Upper lobe of right lung (tissue), 1 donor: ENCODE measurements around the gene AOAH. TPM values are rescaled to one million over a fixed set of nuclear protein-coding genes. Genes with fewer than 3 reads are reported as not detected.

ENCODE experiments used
- ATAC-seq: fragments of 200-7000 bp; cut with Tn5 transposase; one replicate; pipeline ENCODE4 v1.9.1; 2020; ENCODE audit warnings: mild to moderate bottlenecking, moderate library complexity
- DNase-seq: peaks from one replicate; pipeline ENCODE4 v3.0.0-alpha.2; 2020
- H3K27ac ChIP-seq: fragments of 200-600 bp; one replicate; pipeline ENCODE4 v1.8.0; 2022
- H3K27me3 ChIP-seq: fragments of 200-600 bp; one replicate; pipeline ENCODE4 v1.8.0; 2022; ENCODE audit warnings: mild to moderate bottlenecking
- H3K36me3 ChIP-seq: fragments of 200-600 bp; one replicate; pipeline ENCODE4 v1.8.0; 2022
- H3K4me1 ChIP-seq: fragments of 200-600 bp; one replicate; pipeline ENCODE4 v1.8.0; 2022
- H3K4me3 ChIP-seq: fragments of 200-600 bp; one replicate; pipeline ENCODE4 v1.8.0; 2022; ENCODE audit warnings: mild to moderate bottlenecking
- H3K9me3 ChIP-seq: fragments of 200-600 bp; one replicate; pipeline ENCODE4 v1.8.0; 2022
- intact Hi-C: fragments of 100-400 bp; cut with DNase I; formaldehyde crosslinking; loops from one replicate; pipeline ENCODE4 v1.11.0; 2022
- total RNA-seq: library from RNA; stranded (reverse); fragmentation: NEBNext Ultra II Directional; extraction: Animal tissue kit (Norgen Biotek cat#: 25700); gene quantifications from one replicate; pipeline ENCODE4 v1.2.1, GENCODE V29; 2021
- TF ChIP-seq, protein P1 (sequence below): fragments of 200-600 bp; IDR thresholded peaks from one replicate; pipeline ENCODE4 v1.8.0; 2022; ENCODE audit warnings: antibody characterized with exemption
- donor health status: DM: no; HTN: yes; CAD: no; lungs with severe emphysema.

AOAH gene
- total RNA-seq, 1 donor from 2014 or later = 20.8 TPM

- intact Hi-C loops = no loop called here
- DNase-seq (no peak), ATAC-seq (no peak)
- TF ChIP-seq, protein P1, sequence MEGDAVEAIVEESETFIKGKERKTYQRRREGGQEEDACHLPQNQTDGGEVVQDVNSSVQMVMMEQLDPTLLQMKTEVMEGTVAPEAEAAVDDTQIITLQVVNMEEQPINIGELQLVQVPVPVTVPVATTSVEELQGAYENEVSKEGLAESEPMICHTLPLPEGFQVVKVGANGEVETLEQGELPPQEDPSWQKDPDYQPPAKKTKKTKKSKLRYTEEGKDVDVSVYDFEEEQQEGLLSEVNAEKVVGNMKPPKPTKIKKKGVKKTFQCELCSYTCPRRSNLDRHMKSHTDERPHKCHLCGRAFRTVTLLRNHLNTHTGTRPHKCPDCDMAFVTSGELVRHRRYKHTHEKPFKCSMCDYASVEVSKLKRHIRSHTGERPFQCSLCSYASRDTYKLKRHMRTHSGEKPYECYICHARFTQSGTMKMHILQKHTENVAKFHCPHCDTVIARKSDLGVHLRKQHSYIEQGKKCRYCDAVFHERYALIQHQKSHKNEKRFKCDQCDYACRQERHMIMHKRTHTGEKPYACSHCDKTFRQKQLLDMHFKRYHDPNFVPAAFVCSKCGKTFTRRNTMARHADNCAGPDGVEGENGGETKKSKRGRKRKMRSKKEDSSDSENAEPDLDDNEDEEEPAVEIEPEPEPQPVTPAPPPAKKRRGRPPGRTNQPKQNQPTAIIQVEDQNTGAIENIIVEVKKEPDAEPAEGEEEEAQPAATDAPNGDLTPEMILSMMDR = no peak
- H3K9me3 ChIP-seq = no peaks in the 10 kb centered on the region
- H3K27me3 ChIP-seq = no peaks in the 10 kb centered on the region
- no peak overlapping the region for H3K4me3 ChIP-seq
- no peaks in the 10 kb centered on the region for H3K36me3 ChIP-seq
- H3K27ac ChIP-seq = no peak overlapping the region
- no peaks in the 10 kb centered on the region for H3K4me1 ChIP-seq
Measured at GRCh38 chr7:36606976-36607720, 117.1 kb downstream of the AOAH start.

DNA sequence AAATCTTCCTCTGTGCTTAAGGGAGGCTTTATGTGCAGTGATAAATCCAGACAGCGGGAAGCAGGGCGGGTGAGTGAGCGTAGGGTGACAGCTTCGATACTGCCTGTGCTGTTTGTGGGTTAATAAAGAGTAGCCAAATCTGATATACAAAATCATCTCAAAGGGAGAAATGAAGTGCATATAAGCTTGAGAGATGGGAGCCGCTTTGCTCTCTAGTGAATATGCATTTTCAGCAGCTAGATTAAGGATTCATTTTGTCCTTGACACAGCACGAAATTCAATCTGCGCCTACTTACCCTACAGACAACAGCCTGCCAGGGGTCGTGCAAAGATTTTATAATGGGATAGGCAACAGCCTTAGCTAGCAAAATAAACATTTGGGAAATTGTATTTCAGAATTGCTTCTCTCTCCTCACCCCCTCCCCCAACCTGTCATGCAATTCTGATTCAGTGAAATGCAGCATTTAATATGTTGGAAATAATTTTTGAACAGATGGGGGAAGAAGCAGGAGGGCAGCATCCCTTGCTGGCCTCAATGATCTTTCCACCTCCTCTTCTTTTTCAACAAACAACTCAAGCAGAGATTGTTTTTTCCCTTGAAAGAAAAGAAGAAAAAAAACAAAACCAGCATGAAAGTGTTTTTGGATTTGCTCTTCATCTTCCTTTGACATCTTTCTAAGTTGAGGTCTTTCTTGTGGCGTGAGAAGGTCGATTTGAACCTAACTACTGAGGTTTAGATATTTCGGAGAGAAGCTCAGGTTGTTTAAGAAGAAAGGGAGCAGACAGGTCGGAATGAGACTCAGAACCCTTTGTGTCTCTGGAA, 117.9 kb downstream of the AOAH start:
- TF ChIP-seq, protein P1 = no peak
- Histone ChIP-seq H3K4me3 (no peak overlapping the region), H3K27ac (no peak overlapping the region), H3K27me3 (no peaks in the 10 kb centered on the region), H3K9me3 (no peaks in the 10 kb centered on the region), H3K36me3 (no peaks in the 10 kb centered on the region), H3K4me1 (no peaks in the 10 kb centered on the region)
- DNase-seq (no peak), ATAC-seq (no peak)
- intact Hi-C loops = no loop called here

DNA sequence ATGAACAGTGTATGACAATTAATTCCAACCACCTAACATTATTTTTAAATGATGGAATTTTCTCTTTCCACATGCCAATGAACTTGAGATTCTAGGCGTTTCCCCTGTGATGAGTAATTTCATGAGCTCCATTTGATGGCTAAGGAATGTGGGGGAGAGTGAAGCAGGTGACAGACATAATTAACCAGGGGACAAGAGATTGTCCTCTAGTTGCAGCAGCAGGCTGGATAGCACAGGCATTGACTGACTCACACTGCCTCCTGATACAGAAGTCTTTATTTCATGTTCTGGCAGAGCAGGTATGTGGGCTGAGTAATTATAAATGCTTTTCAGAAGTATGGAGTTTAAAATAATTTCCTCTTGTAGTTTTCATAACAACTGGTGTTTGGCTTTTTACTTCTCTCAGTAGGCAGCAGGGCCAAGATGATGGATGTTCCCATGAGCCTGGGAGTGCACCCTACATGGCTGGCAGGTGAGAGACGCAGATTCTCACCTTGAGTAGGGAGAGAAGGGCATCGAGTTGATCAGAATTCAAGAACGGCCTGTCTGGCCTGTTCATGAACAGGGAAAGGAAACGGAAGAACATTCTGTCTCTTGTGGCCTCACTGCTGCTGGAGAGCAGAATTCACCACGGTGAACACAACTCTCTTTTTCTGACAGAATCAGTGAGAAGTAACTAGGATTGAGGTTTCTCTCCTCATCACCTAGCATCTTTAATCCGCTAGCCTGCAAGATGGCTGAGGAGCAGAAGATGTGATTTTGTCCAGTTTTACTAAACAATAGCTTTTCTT, 118.8 kb downstream of the AOAH start:
- no peak overlapping the region for H3K27ac ChIP-seq
- intact Hi-C loops = no loop called here
- DNase-seq (no peak), ATAC-seq (no peak)
- H3K36me3 ChIP-seq = no peaks in the 10 kb centered on the region
- H3K4me1 ChIP-seq = peaks cover 4% of the 10 kb centered on the region
- TF ChIP-seq, protein P1 = no peak
- no peaks in the 10 kb centered on the region for H3K9me3 ChIP-seq
- H3K4me3 ChIP-seq = no peak overlapping the region
- no peaks in the 10 kb centered on the region for H3K27me3 ChIP-seq

DNA sequence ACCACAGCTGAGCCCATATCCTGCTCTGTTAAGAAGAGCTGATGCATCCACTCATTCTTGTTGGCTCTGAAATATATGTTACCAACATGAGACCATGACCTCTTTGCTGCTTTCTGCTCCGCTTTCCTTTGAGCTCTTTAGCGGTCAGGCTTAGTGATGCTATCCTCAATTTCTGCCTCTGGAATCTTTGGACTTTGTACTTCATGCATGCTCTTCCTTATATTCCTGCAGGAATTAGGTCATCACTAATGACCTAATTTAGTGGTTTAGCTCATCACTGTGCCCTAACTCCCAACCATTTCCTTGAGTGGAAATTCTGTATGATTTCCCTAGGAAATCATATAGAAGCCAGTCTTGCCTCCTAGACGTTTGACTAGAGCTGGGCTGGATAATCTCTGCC, 119.5 kb downstream of the AOAH start:
- TF ChIP-seq, protein P1 = no peak
- H3K27ac ChIP-seq = no peak overlapping the region
- H3K36me3 ChIP-seq = no peaks in the 10 kb centered on the region
- H3K4me1 ChIP-seq = peaks cover 6% of the 10 kb centered on the region
- H3K4me3 ChIP-seq = no peak overlapping the region
- H3K27me3 ChIP-seq = no peaks in the 10 kb centered on the region
- no peak for ATAC-seq
- DNase-seq = no peak
- H3K9me3 ChIP-seq = no peaks in the 10 kb centered on the region
- intact Hi-C loops = no loop called here

DNA sequence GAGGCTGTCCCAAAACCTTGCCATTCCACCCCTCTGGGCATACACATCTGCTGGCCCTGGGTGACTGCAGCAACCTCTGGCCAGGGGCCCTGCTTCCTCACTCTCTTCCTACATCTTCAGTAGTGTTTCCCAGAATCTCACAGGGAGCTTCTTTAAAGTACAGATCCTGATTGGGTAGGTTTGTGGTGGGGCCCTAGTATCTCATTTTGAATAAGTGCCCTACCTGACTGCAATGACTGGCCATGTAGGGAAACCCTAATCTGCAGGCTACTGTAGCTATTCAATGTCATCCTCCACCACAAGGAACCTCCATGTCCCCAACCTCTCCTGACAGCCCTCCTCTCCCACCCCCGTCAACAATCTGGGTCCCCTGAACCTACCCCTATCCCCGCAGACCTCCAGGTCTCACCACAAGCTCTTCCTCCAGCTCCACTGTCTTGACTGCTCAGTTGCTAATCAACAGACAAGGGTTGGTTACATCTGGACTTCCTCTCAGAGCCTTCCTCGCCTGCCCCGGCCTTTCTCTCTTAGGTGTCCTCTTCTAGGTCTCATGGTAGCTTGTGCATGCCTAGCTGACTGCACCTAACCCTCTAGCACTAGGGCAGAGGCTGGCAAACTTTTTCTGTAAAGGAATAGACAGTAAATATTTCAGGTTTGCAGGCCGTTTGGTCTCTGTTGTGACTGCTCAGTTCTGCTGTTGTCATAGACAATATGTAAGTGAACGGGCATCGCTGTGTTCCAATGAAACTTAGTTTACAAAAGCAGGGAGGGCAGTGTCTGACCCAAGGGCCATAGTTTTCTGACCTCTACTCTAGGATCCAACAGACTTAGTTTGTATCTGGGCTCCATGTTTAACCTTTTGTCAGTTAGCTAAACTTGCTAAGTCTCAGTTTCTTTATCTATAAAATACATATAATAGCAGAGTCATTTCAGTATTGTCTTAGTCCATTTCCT, 121.1 kb downstream of the AOAH start:
- no peaks in the 10 kb centered on the region for H3K36me3 ChIP-seq
- no peak overlapping the region for H3K4me3 ChIP-seq
- TF ChIP-seq, protein P1 = no peak
- intact Hi-C loops = no loop called here
- DNase-seq = no peak
- no peaks in the 10 kb centered on the region for H3K9me3 ChIP-seq
- H3K27me3 ChIP-seq = no peaks in the 10 kb centered on the region
- ATAC-seq = peak; percentile 2
- peaks cover 6% of the 10 kb centered on the region for H3K4me1 ChIP-seq
- H3K27ac ChIP-seq = no peak overlapping the region
